Bone marrow (tissue), 2 donors: Measurements from ENCODE around the gene AXL.

Experiments
- DNase-seq, 2 donors: peaks; one replicate each; lab custom pipeline; 2025; lab: John Stamatoyannopoulos, UW

AXL gene

GRCh38 chr19:41308450-41309179, 89.6 kb downstream of the AXL start:
- DNase-seq = peak; percentile 81 to 86

GRCh38 chr19:41309180-41310032, 90.4 kb downstream of the AXL start:
- DNase-seq = peak in 1 of 2 donors; percentile 36

GRCh38 chr19:41310033-41310831, 91.2 kb downstream of the AXL start, which contains the start of gene CCDC97:
Gene CCDC97 (plus strand): TSS chr19:41310172. CDS start chr19:41310311, 139 bp downstream.
- peak; percentile 77 to 88 for DNase-seq

- DNase-seq = no peak
Observed at GRCh38 chr19:41311072-41311471, 92.0 kb downstream of the AXL start.
